K562 treated with DMSO at 1 percent for 48 hours (cell line): ENCODE results near the gene SDS. TPM values are rescaled to one million over a fixed set of nuclear protein-coding genes. Genes with fewer than 3 reads are reported as not detected.

Experiments
- total RNA-seq: library from RNA; unstranded; fragments of 300-600 nt; gene quantifications from 2 replicates; pipeline ENCODE4 v1.2.3, GENCODE V29; 2022; ENCODE audit warnings: low replicate concordance; ENCODE audit errors: extremely low read depth

Gene SDS
- not detected in 2 replicates for total RNA-seq

GRCh38 chr12:113403435-113404415 is at the start of gene SDS:
Gene SDS, minus strand, starts transcription at chr12:113403887. Its CDS starts 4,179 bp downstream, at chr12:113399708.

GRCh38 chr12:113422030-113422885 is 18.6 kb upstream of the SDS start, which contains the start of gene SDSL:
Gene SDSL, plus strand, starts transcription at chr12:113422380. Its CDS starts 5,603 bp downstream, at chr12:113427983.

GRCh38 chr12:113358381-113359132 is 45.1 kb downstream of the SDS start, which contains the start of gene PLBD2:
Gene PLBD2, plus strand, starts transcription at chr12:113358587. Its CDS starts 14 bp downstream, at chr12:113358601.

Other genes starting within 250 kb of the SDS start
- not detected in 2 replicates for gene DDX54, start 218.4 kb downstream of the SDS start, total RNA-seq
- not detected in 2 replicates for gene RITA1, start 218.2 kb downstream of the SDS start, total RNA-seq
- not detected in 2 replicates for gene TPCN1, start 182.4 kb downstream of the SDS start, total RNA-seq
- gene SLC8B1, start 68.8 kb downstream of the SDS start, total RNA-seq = not detected in 2 replicates
- gene PLBD2, start 45.3 kb downstream of the SDS start, total RNA-seq = not detected in 2 replicates
- not detected in 2 replicates for gene SDSL, start 18.5 kb upstream of the SDS start, total RNA-seq
- not detected in 2 replicates for gene LHX5, start 68.0 kb upstream of the SDS start, total RNA-seq